Kidney (tissue), 14 donors: ENCODE measurements around the gene ADPRS. TPM values are rescaled to one million over a fixed set of nuclear protein-coding genes. Genes with fewer than 3 reads are reported as not detected.

Source experiments
- DNase-seq, 5 donors: peaks; one replicate each; pipeline ENCODE4 v3.0.0-alpha.2; 2013 to 2020
- FAIRE-seq: peaks from 2 replicates; lab custom pipeline; 2012; peaks lifted over from hg19 to GRCh38; lab: Jason Lieb, UNC
- H3K27ac ChIP-seq, 2 donors: one replicate each; pipeline ENCODE4 v1.7.0; 2013; ENCODE audit warnings: low read depth in 2 of 2, low read length in 2 of 2, inconsistent platforms in 1 of 2
- H3K27me3 ChIP-seq: one replicate; pipeline ENCODE4 v1.7.1; 2013; ENCODE audit warnings: low read length, inconsistent platforms; ENCODE audit not compliant: control insufficient read depth, insufficient read depth
- H3K36me3 ChIP-seq, 3 donors: one replicate each; pipeline versions ENCODE4 v1.7.0 to v1.7.1; 2013; ENCODE audit warnings: low read length in 3 of 3, control low read depth in 1 of 3, inconsistent platforms in 1 of 3; ENCODE audit not compliant: insufficient read depth in 3 of 3, control insufficient read depth in 2 of 3
- H3K4me1 ChIP-seq, 3 donors: one replicate each; pipeline versions ENCODE4 v1.7.0 to v1.7.1; 2013; ENCODE audit warnings: low read length in 3 of 3, inconsistent platforms in 1 of 3, low read depth in 1 of 3; ENCODE audit not compliant: control insufficient read depth in 2 of 3, insufficient read depth in 2 of 3
- H3K4me3 ChIP-seq, 3 donors: one replicate each; pipeline versions ENCODE4 v1.7.0 to v1.8.1; 2013; ENCODE audit warnings: low read length in 3 of 3, control low read depth in 1 of 3, inconsistent platforms in 1 of 3
- H3K9ac ChIP-seq, 3 donors: one replicate each; pipeline versions ENCODE4 v1.7.0 to v1.7.1; 2013; ENCODE audit warnings: low read length in 3 of 3, control low read depth in 1 of 3, inconsistent platforms in 1 of 3
- H3K9me3 ChIP-seq, 3 donors: one replicate each; pipeline versions ENCODE4 v1.7.0 to v1.7.1; 2013; ENCODE audit warnings: low read length in 3 of 3, control low read depth in 1 of 3, inconsistent platforms in 1 of 3; ENCODE audit not compliant: control insufficient read depth in 2 of 3, insufficient read depth in 1 of 3
- intact Hi-C: fragments of 100-400 bp; cut with DNase I; formaldehyde crosslinking; loops from one replicate; pipeline ENCODE4 v1.11.1; 2022
- polyA plus RNA-seq: library from polyadenylated mRNA; stranded (reverse); fragments of 350-450 nt; fragmentation: Illumina TruSeq; extraction: RNeasy Lipid Tissue Mini Kit (QIAGEN cat#74804); gene quantifications from one replicate; pipeline ENCODE4 v1.2.3, GENCODE V29; 2014; ENCODE audit warnings: low read depth, low replicate concordance; ENCODE audit not compliant: insufficient read depth
- total RNA-seq: library from RNA; stranded (reverse); fragmentation: NEBNext Ultra II Directional; extraction: Animal tissue kit (Norgen Biotek cat#: 25700); gene quantifications from one replicate; pipeline ENCODE4 v1.2.1, GENCODE V29; 2021
- TF ChIP-seq, protein P1 (sequence below): IDR thresholded peaks from 3 replicates; pipeline ENCODE4 v1.5.1; 2012; ENCODE audit warnings: mild to moderate bottlenecking, moderate library complexity, borderline replicate concordance; ENCODE audit not compliant: insufficient read depth; ENCODE audit errors: extremely low read depth
- donor health status: control.
- donor health status: control.
- donor health status: control.
- donor health status: control.
- donor health status: control.
- donor health status: DM: yes; HTN: yes; CAD: no.
- donor health status: Normal renal cell carcinoma (clear cell type).

ADPRS gene
- total and polyA plus RNA-seq, 2 donors from 2014 or later = 26.9 to 36.4 TPM

GRCh38 chr1:36119456-36119855, 30.8 kb downstream of the ADPRS start:
- TF ChIP-seq, protein P1, sequence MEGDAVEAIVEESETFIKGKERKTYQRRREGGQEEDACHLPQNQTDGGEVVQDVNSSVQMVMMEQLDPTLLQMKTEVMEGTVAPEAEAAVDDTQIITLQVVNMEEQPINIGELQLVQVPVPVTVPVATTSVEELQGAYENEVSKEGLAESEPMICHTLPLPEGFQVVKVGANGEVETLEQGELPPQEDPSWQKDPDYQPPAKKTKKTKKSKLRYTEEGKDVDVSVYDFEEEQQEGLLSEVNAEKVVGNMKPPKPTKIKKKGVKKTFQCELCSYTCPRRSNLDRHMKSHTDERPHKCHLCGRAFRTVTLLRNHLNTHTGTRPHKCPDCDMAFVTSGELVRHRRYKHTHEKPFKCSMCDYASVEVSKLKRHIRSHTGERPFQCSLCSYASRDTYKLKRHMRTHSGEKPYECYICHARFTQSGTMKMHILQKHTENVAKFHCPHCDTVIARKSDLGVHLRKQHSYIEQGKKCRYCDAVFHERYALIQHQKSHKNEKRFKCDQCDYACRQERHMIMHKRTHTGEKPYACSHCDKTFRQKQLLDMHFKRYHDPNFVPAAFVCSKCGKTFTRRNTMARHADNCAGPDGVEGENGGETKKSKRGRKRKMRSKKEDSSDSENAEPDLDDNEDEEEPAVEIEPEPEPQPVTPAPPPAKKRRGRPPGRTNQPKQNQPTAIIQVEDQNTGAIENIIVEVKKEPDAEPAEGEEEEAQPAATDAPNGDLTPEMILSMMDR = no peak
- H3K27me3 ChIP-seq = no peaks in the 10 kb centered on the region
- H3K36me3 ChIP-seq = no peaks in the 10 kb centered on the region
- H3K4me1 ChIP-seq = no peaks in the 10 kb centered on the region
- H3K9me3 ChIP-seq = no peaks in the 10 kb centered on the region
- no peak for DNase-seq
- no peak overlapping the region for H3K9ac ChIP-seq
- intact Hi-C loops = no loop called here
- FAIRE-seq = no peak
- no peak overlapping the region for H3K27ac ChIP-seq
- no peak overlapping the region for H3K4me3 ChIP-seq

GRCh38 chr1:36122062-36123030, 33.7 kb downstream of the ADPRS start:
- no peak overlapping the region for H3K27ac ChIP-seq
- no peaks in the 10 kb centered on the region for H3K36me3 ChIP-seq
- FAIRE-seq (no peak), DNase-seq (no peak)
- H3K9ac ChIP-seq = no peak overlapping the region
- H3K27me3 ChIP-seq = peaks cover 3% of the 10 kb centered on the region
- no peak overlapping the region for H3K4me3 ChIP-seq
- no peaks in the 10 kb centered on the region for H3K9me3 ChIP-seq
- TF ChIP-seq, protein P1 = no peak
- intact Hi-C loops = no loop called here
- H3K4me1 ChIP-seq = peaks cover 0 to 4% (median 0%) of the 10 kb centered on the region in 3 donors

- H3K27ac ChIP-seq = no peak overlapping the region
- H3K4me3 ChIP-seq = no peak overlapping the region
- no peak for FAIRE-seq
- intact Hi-C loops = no loop called here
- TF ChIP-seq, protein P1 = no peak
- peaks cover 0 to 4% (median 0%) of the 10 kb centered on the region in 3 donors for H3K4me1 ChIP-seq
- H3K36me3 ChIP-seq = no peaks in the 10 kb centered on the region
- DNase-seq = no peak
- peaks cover 3% of the 10 kb centered on the region for H3K27me3 ChIP-seq
- no peaks in the 10 kb centered on the region for H3K9me3 ChIP-seq
- no peak overlapping the region for H3K9ac ChIP-seq
Observed at GRCh38 chr1:36123356-36123755, 34.7 kb downstream of the ADPRS start.
